SK-N-SH treated with all-trans-retinoic acid at 6 μM for 48 hours (cell line): ENCODE measurements around the gene FTO.

Source experiments
- ATAC-seq: fragments of 200-7000 bp; cut with Tn5 transposase; 3 replicates; pipeline ENCODE4 v1.9.1; 2020; ENCODE audit warnings: mild to moderate bottlenecking, moderate library complexity
- ARNTL ChIP-seq: fragments of 450-650 bp; formaldehyde crosslinking; IDR thresholded peaks from 2 replicates; pipeline ENCODE4 v1.5.0; 2020; ENCODE audit warnings: low read depth, mild to moderate bottlenecking, moderate library complexity, borderline replicate concordance
- BACH2 ChIP-seq: fragments of 250-450 bp; sonication (Bioruptor Pico); IDR thresholded peaks from 2 replicates; pipeline ENCODE4 v1.9.0; 2021; ENCODE audit warnings: mild to moderate bottlenecking, borderline replicate concordance
- CREB5 ChIP-seq: fragments of 250-450 bp; sonication (Bioruptor Pico); IDR thresholded peaks from 2 replicates; pipeline ENCODE4 v1.5.1; 2020; ENCODE audit warnings: low read depth, mild to moderate bottlenecking, moderate library complexity
- CSRNP3 ChIP-seq: fragments of 250-450 bp; sonication (Bioruptor Pico); IDR thresholded peaks from 2 replicates; pipeline ENCODE4 v1.5.1; 2021; ENCODE audit warnings: mild to moderate bottlenecking, moderate library complexity
- ESRRG ChIP-seq: fragments of 250-450 bp; sonication (Bioruptor Pico); IDR thresholded peaks from 2 replicates; pipeline ENCODE4 v1.6.1; 2021; ENCODE audit warnings: mild to moderate bottlenecking
- GLIS3 ChIP-seq: fragments of 250-450 bp; sonication (Bioruptor Pico); IDR thresholded peaks from 2 replicates; pipeline ENCODE4 v1.5.0; 2020; ENCODE audit warnings: mild to moderate bottlenecking, moderate library complexity
- ISL1 ChIP-seq: fragments of 250-450 bp; sonication (Bioruptor Pico); IDR thresholded peaks from 2 replicates; pipeline ENCODE4 v2.1.2; 2022; ENCODE audit warnings: mild to moderate bottlenecking, moderate library complexity
- PPARA ChIP-seq: fragments of 250-450 bp; sonication (Bioruptor Pico); IDR thresholded peaks from 2 replicates; pipeline ENCODE4 v1.5.0; 2020; ENCODE audit warnings: mild to moderate bottlenecking, borderline replicate concordance
- RARB ChIP-seq: fragments of 250-450 bp; sonication (Bioruptor Pico); IDR thresholded peaks from 2 replicates; pipeline ENCODE4 v1.8.0; 2021; ENCODE audit warnings: mild to moderate bottlenecking, moderate library complexity
- SNAI2 ChIP-seq: fragments of 250-450 bp; sonication (Bioruptor Pico); IDR thresholded peaks from 2 replicates; pipeline ENCODE4 v1.5.0; 2020; ENCODE audit warnings: mild to moderate bottlenecking, moderate library complexity
- TCF4 ChIP-seq: fragments of 250-450 bp; sonication (Bioruptor Pico); IDR thresholded peaks from 2 replicates; pipeline ENCODE4 v1.8.0; 2021; ENCODE audit warnings: mild to moderate bottlenecking, moderate library complexity, borderline replicate concordance
- TOX ChIP-seq: fragments of 250-450 bp; sonication (Bioruptor Pico); IDR thresholded peaks from 2 replicates; pipeline ENCODE4 v1.8.0; 2021; ENCODE audit warnings: mild to moderate bottlenecking, moderate library complexity, borderline replicate concordance
- ZC3H10 ChIP-seq: fragments of 250-450 bp; sonication (Bioruptor Pico); IDR thresholded peaks from 2 replicates; pipeline ENCODE4 v1.5.1; 2021; ENCODE audit warnings: mild to moderate bottlenecking, moderate library complexity
- ZFP3 ChIP-seq: fragments of 250-450 bp; sonication (Bioruptor Pico); IDR thresholded peaks from 2 replicates; pipeline ENCODE4 v1.5.0; 2020; ENCODE audit warnings: mild to moderate bottlenecking, moderate library complexity
- ZFP30 ChIP-seq: fragments of 450-650 bp; formaldehyde crosslinking; IDR thresholded peaks from 2 replicates; pipeline ENCODE4 v1.5.0; 2022; ENCODE audit warnings: mild to moderate bottlenecking, moderate library complexity
- ZNF565 ChIP-seq: fragments of 450-650 bp; formaldehyde crosslinking; conservative IDR thresholded peaks from 2 replicates; pipeline ENCODE4 v1.5.0; 2020; ENCODE audit warnings: low read depth, mild to moderate bottlenecking, moderate library complexity
- ZNF70 ChIP-seq: fragments of 450-650 bp; formaldehyde crosslinking; IDR thresholded peaks from 2 replicates; pipeline ENCODE4 v1.5.0; 2020; ENCODE audit warnings: mild to moderate bottlenecking, moderate library complexity
- ZNF8 ChIP-seq: fragments of 450-650 bp; formaldehyde crosslinking; IDR thresholded peaks from 2 replicates; pipeline ENCODE4 v1.5.0; 2020; ENCODE audit warnings: mild to moderate bottlenecking, moderate library complexity
- TF ChIP-seq, protein P1 (sequence below): fragments of 250-450 bp; sonication (Bioruptor Pico); IDR thresholded peaks from 2 replicates; pipeline ENCODE4 v1.8.0; 2020; ENCODE audit warnings: mild to moderate bottlenecking, moderate library complexity, borderline replicate concordance
- TF ChIP-seq, protein P2 (sequence below): fragments of 250-450 bp; sonication (Bioruptor Pico); IDR thresholded peaks from 2 replicates; pipeline ENCODE4 v1.5.0; 2020; ENCODE audit warnings: mild to moderate bottlenecking, moderate library complexity
- TF ChIP-seq, protein P3 (sequence below): fragments of 250-450 bp; sonication (Bioruptor Pico); IDR thresholded peaks from 2 replicates; pipeline ENCODE4 v1.8.0; 2021; ENCODE audit warnings: low read depth, mild to moderate bottlenecking, moderate library complexity, borderline replicate concordance

FTO gene

GRCh38 chr16:53704445-53704813 lies 473 bp downstream of the FTO start:
- TF ChIP-seq GLIS3 (CRISPR knock-in tag), result no peak
- no peak for TF ChIP-seq ESRRG
- TF ChIP-seq ISL1, result no peak
- TF ChIP-seq, protein P1, sequence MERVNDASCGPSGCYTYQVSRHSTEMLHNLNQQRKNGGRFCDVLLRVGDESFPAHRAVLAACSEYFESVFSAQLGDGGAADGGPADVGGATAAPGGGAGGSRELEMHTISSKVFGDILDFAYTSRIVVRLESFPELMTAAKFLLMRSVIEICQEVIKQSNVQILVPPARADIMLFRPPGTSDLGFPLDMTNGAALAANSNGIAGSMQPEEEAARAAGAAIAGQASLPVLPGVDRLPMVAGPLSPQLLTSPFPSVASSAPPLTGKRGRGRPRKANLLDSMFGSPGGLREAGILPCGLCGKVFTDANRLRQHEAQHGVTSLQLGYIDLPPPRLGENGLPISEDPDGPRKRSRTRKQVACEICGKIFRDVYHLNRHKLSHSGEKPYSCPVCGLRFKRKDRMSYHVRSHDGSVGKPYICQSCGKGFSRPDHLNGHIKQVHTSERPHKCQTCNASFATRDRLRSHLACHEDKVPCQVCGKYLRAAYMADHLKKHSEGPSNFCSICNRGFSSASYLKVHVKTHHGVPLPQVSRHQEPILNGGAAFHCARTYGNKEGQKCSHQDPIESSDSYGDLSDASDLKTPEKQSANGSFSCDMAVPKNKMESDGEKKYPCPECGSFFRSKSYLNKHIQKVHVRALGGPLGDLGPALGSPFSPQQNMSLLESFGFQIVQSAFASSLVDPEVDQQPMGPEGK (CRISPR knock-in tag), result no peak
- no peak for TF ChIP-seq ZFP30 (CRISPR knock-in tag)
- TF ChIP-seq CSRNP3 (CRISPR knock-in tag), result no peak
- TF ChIP-seq, protein P2, sequence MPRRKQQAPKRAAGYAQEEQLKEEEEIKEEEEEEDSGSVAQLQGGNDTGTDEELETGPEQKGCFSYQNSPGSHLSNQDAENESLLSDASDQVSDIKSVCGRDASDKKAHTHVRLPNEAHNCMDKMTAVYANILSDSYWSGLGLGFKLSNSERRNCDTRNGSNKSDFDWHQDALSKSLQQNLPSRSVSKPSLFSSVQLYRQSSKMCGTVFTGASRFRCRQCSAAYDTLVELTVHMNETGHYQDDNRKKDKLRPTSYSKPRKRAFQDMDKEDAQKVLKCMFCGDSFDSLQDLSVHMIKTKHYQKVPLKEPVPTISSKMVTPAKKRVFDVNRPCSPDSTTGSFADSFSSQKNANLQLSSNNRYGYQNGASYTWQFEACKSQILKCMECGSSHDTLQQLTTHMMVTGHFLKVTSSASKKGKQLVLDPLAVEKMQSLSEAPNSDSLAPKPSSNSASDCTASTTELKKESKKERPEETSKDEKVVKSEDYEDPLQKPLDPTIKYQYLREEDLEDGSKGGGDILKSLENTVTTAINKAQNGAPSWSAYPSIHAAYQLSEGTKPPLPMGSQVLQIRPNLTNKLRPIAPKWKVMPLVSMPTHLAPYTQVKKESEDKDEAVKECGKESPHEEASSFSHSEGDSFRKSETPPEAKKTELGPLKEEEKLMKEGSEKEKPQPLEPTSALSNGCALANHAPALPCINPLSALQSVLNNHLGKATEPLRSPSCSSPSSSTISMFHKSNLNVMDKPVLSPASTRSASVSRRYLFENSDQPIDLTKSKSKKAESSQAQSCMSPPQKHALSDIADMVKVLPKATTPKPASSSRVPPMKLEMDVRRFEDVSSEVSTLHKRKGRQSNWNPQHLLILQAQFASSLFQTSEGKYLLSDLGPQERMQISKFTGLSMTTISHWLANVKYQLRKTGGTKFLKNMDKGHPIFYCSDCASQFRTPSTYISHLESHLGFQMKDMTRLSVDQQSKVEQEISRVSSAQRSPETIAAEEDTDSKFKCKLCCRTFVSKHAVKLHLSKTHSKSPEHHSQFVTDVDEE (CRISPR knock-in tag), result no peak
- no peak for TF ChIP-seq SNAI2 (CRISPR knock-in tag)
- TF ChIP-seq, all 23 proteins: peak for 0
- no peak for ATAC-seq

GRCh38 chr16:53707671-53708070 lies 3.7 kb downstream of the FTO start:
- TF ChIP-seq ZNF70 (CRISPR knock-in tag), result no peak
- TF ChIP-seq CSRNP3 (CRISPR knock-in tag), result no peak
- no peak for TF ChIP-seq ZC3H10
- TF ChIP-seq ARNTL (CRISPR knock-in tag), result no peak
- no peak for TF ChIP-seq BACH2
- no peak for TF ChIP-seq TOX (CRISPR knock-in tag)
- no peak for ATAC-seq

DNA sequence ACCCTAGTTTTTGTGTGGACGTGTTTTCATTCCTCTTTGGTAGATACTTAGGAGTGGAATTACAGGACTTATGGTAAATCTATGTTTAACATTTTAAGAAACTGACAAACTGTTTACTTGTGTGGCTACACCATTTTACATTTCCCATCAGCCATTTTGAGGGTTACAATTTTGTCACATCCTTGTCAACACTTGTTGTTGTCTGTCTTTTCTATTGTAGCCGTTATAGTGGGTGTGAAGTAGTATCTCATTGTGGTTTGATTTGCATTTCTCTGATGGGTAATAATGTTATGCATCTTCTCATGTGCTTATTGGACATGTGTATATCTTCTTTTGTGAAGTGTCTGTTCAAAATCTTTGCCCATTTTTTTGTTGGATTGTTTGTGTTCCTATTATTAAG lies 4.5 kb downstream of the FTO start:
- no peak for ATAC-seq
- TF ChIP-seq ZNF565 (CRISPR knock-in tag) (no peak), RARB (CRISPR knock-in tag) (no peak), ZFP3 (CRISPR knock-in tag) (no peak), SNAI2 (CRISPR knock-in tag) (no peak), ESRRG (no peak), PPARA (CRISPR knock-in tag) (no peak), ZNF8 (CRISPR knock-in tag) (no peak)
- TF ChIP-seq, protein P3, sequence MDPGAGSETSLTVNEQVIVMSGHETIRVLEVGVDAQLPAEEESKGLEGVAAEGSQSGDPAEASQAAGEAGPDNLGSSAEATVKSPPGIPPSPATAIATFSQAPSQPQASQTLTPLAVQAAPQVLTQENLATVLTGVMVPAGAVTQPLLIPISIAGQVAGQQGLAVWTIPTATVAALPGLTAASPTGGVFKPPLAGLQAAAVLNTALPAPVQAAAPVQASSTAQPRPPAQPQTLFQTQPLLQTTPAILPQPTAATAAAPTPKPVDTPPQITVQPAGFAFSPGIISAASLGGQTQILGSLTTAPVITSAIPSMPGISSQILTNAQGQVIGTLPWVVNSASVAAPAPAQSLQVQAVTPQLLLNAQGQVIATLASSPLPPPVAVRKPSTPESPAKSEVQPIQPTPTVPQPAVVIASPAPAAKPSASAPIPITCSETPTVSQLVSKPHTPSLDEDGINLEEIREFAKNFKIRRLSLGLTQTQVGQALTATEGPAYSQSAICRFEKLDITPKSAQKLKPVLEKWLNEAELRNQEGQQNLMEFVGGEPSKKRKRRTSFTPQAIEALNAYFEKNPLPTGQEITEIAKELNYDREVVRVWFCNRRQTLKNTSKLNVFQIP (CRISPR knock-in tag), result no peak

GRCh38 chr16:53711390-53711789 lies 7.4 kb downstream of the FTO start:
- no peak for ATAC-seq
- TF ChIP-seq CSRNP3 (CRISPR knock-in tag) (no peak), ZC3H10 (no peak), ARNTL (CRISPR knock-in tag) (no peak), RARB (CRISPR knock-in tag) (no peak), SNAI2 (CRISPR knock-in tag) (no peak), ZNF8 (CRISPR knock-in tag) (no peak), CREB5 (CRISPR knock-in tag) (no peak), TCF4 (CRISPR knock-in tag) (no peak), BACH2 (no peak), ZNF70 (CRISPR knock-in tag) (no peak), ZFP30 (CRISPR knock-in tag) (no peak), PPARA (CRISPR knock-in tag) (no peak)
- TF ChIP-seq, protein P2 (CRISPR knock-in tag), result no peak
